ENCODE data around the gene PDE4B.

GRCh38 chr1:66000033-66000637 lies 207.4 kb downstream of the PDE4B start:
- TF ChIP-seq EZH2phosphoT487 (IDR thresholded peaks at IDR 0.05; ENCODE audit: low read depth) (no peak), CTCF (IDR thresholded peaks at IDR 0.05; ENCODE audit: low read depth, low read length) (no peak)
